ENCODE measurements around the gene BNIP2.
"Not testable (repeated sequence)": the region's sequence is repeated elsewhere in the genome, so short reads cannot be mapped to it uniquely, and the experiment has no call there.

BNIP2 gene

GRCh38 chr15:59687836-59688235, 1.3 kb downstream of the BNIP2 start:
- DNase-seq (ENCODE audit: low spot score): no peak

GRCh38 chr15:59686389-59686788, 2.7 kb downstream of the BNIP2 start:
- DNase-seq (ENCODE audit: low spot score): no peak

- no peak for DNase-seq (ENCODE audit: low spot score)
Measured at GRCh38 chr15:59685737-59686297, 3.3 kb downstream of the BNIP2 start.

- DNase-seq (ENCODE audit: low spot score): no peak
Measured at GRCh38 chr15:59680870-59681269, 8.2 kb downstream of the BNIP2 start.

- no peak for DNase-seq (ENCODE audit: low spot score)
Measured at GRCh38 chr15:59680346-59680745, 8.8 kb downstream of the BNIP2 start.

- no peak for DNase-seq (ENCODE audit: low spot score)
Measured at GRCh38 chr15:59678620-59679019, 10.5 kb downstream of the BNIP2 start.

- DNase-seq (ENCODE audit: low spot score): no peak
Measured at GRCh38 chr15:59678172-59678571, 10.9 kb downstream of the BNIP2 start.

- no peak for DNase-seq (ENCODE audit: low spot score)
Measured at GRCh38 chr15:59676565-59676964, 12.6 kb downstream of the BNIP2 start.

- DNase-seq (ENCODE audit: low spot score): no peak
Measured at GRCh38 chr15:59674361-59674877, 14.7 kb downstream of the BNIP2 start.

- no peak for DNase-seq (ENCODE audit: low spot score)
Measured at GRCh38 chr15:59668556-59668955, 20.6 kb downstream of the BNIP2 start.

GRCh38 chr15:59662260-59662659, 26.9 kb downstream of the BNIP2 start:
- no peak for DNase-seq (ENCODE audit: low spot score)

GRCh38 chr15:59659366-59659765, 29.8 kb downstream of the BNIP2 start:
- DNase-seq (ENCODE audit: low spot score): no peak

GRCh38 chr15:59657635-59658125, 31.4 kb downstream of the BNIP2 start:
- DNase-seq (ENCODE audit: low spot score): no peak

GRCh38 chr15:59656897-59657634, 32.1 kb downstream of the BNIP2 start, which contains the start of gene GTF2A2:
TSS of gene GTF2A2 (minus strand) at chr15:59657515. CDS start at chr15:59652277, 5,238 bp downstream.
- peak; percentile 90 for DNase-seq (ENCODE audit: low spot score)

- no peak for DNase-seq (ENCODE audit: low spot score)
Measured at GRCh38 chr15:59654046-59654445, 35.1 kb downstream of the BNIP2 start.

- DNase-seq (ENCODE audit: low spot score): no peak
Measured at GRCh38 chr15:59649603-59650002, 39.5 kb downstream of the BNIP2 start.

- no peak for DNase-seq (ENCODE audit: low spot score)
Measured at GRCh38 chr15:59647085-59647484, 42.0 kb downstream of the BNIP2 start.

GRCh38 chr15:59646277-59646676, 42.8 kb downstream of the BNIP2 start:
- DNase-seq (ENCODE audit: low spot score): no peak

- not testable (repeated sequence) for DNase-seq (ENCODE audit: low spot score)
Measured at GRCh38 chr15:59645812-59646211, 43.3 kb downstream of the BNIP2 start.

- DNase-seq (ENCODE audit: low spot score): no peak
Measured at GRCh38 chr15:59644756-59645155, 44.4 kb downstream of the BNIP2 start.

- no peak for DNase-seq (ENCODE audit: low spot score)
Measured at GRCh38 chr15:59642351-59642750, 46.8 kb downstream of the BNIP2 start.

- not testable (repeated sequence) for DNase-seq (ENCODE audit: low spot score)
Measured at GRCh38 chr15:59637507-59637906, 51.6 kb downstream of the BNIP2 start.

- DNase-seq (ENCODE audit: low spot score): no peak
Measured at GRCh38 chr15:59636184-59636583, 52.9 kb downstream of the BNIP2 start.
